SW 1271 (cell line): ENCODE results near the gene RASSF1.
"Not testable (repeated sequence)": the region's sequence is repeated elsewhere in the genome, so short reads cannot be mapped to it uniquely, and the experiment has no call there.

ENCODE experiments used
- DNase-seq, 2 experiments: peaks; one replicate each; lab custom pipeline; 2025; lab: John Stamatoyannopoulos, UW

The RASSF1 gene

GRCh38 chr3:50323614-50324199 lies 16.9 kb downstream of the RASSF1 start:
- no peak for DNase-seq

- DNase-seq = no peak
Observed at GRCh38 chr3:50323092-50323600, 17.5 kb downstream of the RASSF1 start.

GRCh38 chr3:50322386-50323091 lies 18.1 kb downstream of the RASSF1 start, which contains the start of gene HYAL2:
HYAL2 (minus strand) TSS chr3:50322745; CDS start chr3:50320489, 2,256 bp downstream.
- DNase-seq = no peak

- DNase-seq = no peak
Observed at GRCh38 chr3:50322115-50322385, 18.6 kb downstream of the RASSF1 start.

GRCh38 chr3:50321336-50322114 lies 19.1 kb downstream of the RASSF1 start:
- peak; percentile 22 to 81 for DNase-seq

GRCh38 chr3:50320853-50321335 lies 19.7 kb downstream of the RASSF1 start:
- DNase-seq = peak in 1 of 2 experiments; percentile 43

GRCh38 chr3:50319894-50320625 lies 20.6 kb downstream of the RASSF1 start:
- no peak for DNase-seq

- DNase-seq = no peak
Observed at GRCh38 chr3:50319181-50319893, 21.3 kb downstream of the RASSF1 start.

GRCh38 chr3:50318615-50319014 lies 22.0 kb downstream of the RASSF1 start:
- DNase-seq = no peak

- DNase-seq = no peak
Observed at GRCh38 chr3:50318163-50318562, 22.5 kb downstream of the RASSF1 start.

- DNase-seq = no peak
Observed at GRCh38 chr3:50317300-50317699, 23.3 kb downstream of the RASSF1 start.

GRCh38 chr3:50316657-50317242 lies 23.9 kb downstream of the RASSF1 start:
- DNase-seq = peak in 1 of 2 experiments; percentile 22

- no peak for DNase-seq
Observed at GRCh38 chr3:50314816-50315215, 25.8 kb downstream of the RASSF1 start.

- DNase-seq = no peak
Observed at GRCh38 chr3:50314342-50314741, 26.3 kb downstream of the RASSF1 start.

GRCh38 chr3:50312041-50312440 lies 28.6 kb downstream of the RASSF1 start:
- not testable (repeated sequence) for DNase-seq

GRCh38 chr3:50304601-50305000 lies 36.0 kb downstream of the RASSF1 start:
- no peak for DNase-seq

- no peak for DNase-seq
Observed at GRCh38 chr3:50303013-50303815, 37.4 kb downstream of the RASSF1 start, which contains the start of gene HYAL1. HYAL1 (minus strand) TSS chr3:50303574; CDS start chr3:50302956, 618 bp downstream.

- DNase-seq = no peak
Observed at GRCh38 chr3:50302095-50303012, 38.3 kb downstream of the RASSF1 start.

- no peak for DNase-seq
Observed at GRCh38 chr3:50300681-50301254, 39.9 kb downstream of the RASSF1 start.
